ENCODE data around the gene TSSK2.

DNA sequence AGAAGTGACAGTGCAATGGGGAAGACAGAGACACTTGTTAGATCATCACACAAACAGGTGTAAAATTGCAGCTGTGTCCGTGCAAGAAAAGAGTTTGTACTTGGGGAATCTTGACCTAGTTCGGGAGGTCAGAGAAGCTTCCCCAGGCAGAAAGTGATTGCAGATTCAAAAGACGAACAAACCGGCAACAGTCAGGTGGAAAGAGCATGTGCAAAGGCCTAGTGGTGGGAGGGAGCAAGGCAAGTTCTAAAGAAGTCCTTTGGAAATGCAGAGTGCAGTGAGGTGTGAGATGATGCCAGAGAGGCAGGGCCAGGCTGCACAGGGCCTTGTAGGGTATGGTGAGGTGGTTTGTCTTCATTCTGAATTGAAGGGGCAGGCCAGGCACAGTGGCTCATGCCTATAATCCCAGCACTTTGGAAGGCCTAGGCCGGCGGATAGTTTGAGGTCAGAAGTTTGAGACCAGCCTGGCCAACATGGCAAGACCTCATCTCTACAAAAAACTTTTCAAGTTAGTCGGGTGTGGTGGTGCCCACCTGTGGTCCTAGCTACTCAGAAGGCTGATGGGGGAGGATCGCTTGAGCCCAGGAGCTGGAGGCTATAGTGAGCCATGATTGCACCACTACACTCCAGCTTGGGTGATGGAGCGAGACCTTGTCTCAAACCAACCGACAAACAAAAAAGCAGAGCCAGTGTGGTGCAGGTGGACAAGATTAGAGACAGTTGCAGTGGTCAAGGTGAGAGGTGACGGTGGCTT, 15.3 kb downstream of the TSSK2 start:
- TF ChIP-seq, protein P1, sequence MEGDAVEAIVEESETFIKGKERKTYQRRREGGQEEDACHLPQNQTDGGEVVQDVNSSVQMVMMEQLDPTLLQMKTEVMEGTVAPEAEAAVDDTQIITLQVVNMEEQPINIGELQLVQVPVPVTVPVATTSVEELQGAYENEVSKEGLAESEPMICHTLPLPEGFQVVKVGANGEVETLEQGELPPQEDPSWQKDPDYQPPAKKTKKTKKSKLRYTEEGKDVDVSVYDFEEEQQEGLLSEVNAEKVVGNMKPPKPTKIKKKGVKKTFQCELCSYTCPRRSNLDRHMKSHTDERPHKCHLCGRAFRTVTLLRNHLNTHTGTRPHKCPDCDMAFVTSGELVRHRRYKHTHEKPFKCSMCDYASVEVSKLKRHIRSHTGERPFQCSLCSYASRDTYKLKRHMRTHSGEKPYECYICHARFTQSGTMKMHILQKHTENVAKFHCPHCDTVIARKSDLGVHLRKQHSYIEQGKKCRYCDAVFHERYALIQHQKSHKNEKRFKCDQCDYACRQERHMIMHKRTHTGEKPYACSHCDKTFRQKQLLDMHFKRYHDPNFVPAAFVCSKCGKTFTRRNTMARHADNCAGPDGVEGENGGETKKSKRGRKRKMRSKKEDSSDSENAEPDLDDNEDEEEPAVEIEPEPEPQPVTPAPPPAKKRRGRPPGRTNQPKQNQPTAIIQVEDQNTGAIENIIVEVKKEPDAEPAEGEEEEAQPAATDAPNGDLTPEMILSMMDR (IDR thresholded peaks at IDR 0.05), result no peak
- TF ChIP-seq POLR2A (IDR thresholded peaks at IDR 0.05), result no peak

Data from heart left ventricle (tissue), 13 donors.